Vagina (tissue), 2 donors: ENCODE results near the gene PPM1G. TPM values are rescaled to one million over a fixed set of nuclear protein-coding genes. Genes with fewer than 3 reads are reported as not detected.
"Not testable (repeated sequence)": the region's sequence is repeated elsewhere in the genome, so short reads cannot be mapped to it uniquely, and the experiment has no call there.

ENCODE experiments used
- DNase-seq, 2 donors: peaks; one replicate each; pipeline ENCODE4 v3.0.0-alpha.2; 2017; ENCODE audit errors: extremely low spot score in 2 of 2
- H3K27ac ChIP-seq: fragments of 200-600 bp; sonication (generic); one replicate; pipeline ENCODE4 v1.5.1; 2019
- H3K27me3 ChIP-seq: fragments of 200-600 bp; sonication (generic); one replicate; pipeline ENCODE4 v1.5.1; 2019
- H3K36me3 ChIP-seq, 2 donors: fragments of 200-600 bp; sonication (generic); one replicate each; pipeline ENCODE4 v1.5.1; 2017 to 2019
- H3K4me1 ChIP-seq: fragments of 200-600 bp; sonication (generic); one replicate; pipeline ENCODE4 v1.5.1; 2019
- H3K4me3 ChIP-seq, 2 donors: fragments of 200-600 bp; sonication (generic); 1 replicate in 1 of 2; 2 replicates in 1 of 2; pipeline ENCODE4 v1.5.1; 2016 to 2019
- H3K9me3 ChIP-seq: fragments of 200-600 bp; sonication (generic); one replicate; pipeline ENCODE4 v1.5.1; 2019
- CTCF ChIP-seq, 3 experiments: fragments of 450-650 bp in 2 of 3; fragments of 200-600 bp in 1 of 3; sonication (generic) in 1 of 3; IDR thresholded peaks; one replicate each; pipeline ENCODE4 v1.5.1; 2017 to 2019; ENCODE audit warnings: antibody characterized with exemption in 3 of 3, mild to moderate bottlenecking in 2 of 3, moderate library complexity in 2 of 3
- POLR2A ChIP-seq, 2 donors: fragments of 450-650 bp; IDR thresholded peaks; one replicate each; pipeline ENCODE4 v1.6.1; 2017; ENCODE audit warnings: antibody characterized with exemption in 2 of 2, mild to moderate bottlenecking in 2 of 2, moderate library complexity in 2 of 2
- POLR2AphosphoS5 ChIP-seq, 2 donors: sonication (generic); formaldehyde crosslinking; IDR thresholded peaks; one replicate each; pipeline ENCODE4 v1.9.0; 2017; ENCODE audit warnings: antibody characterized with exemption in 2 of 2, mild to moderate bottlenecking in 2 of 2, low read depth in 1 of 2; ENCODE audit not compliant: insufficient read depth in 1 of 2
- intact Hi-C: fragments of 100-400 bp; cut with DNase I; formaldehyde crosslinking; loops from one replicate; pipeline ENCODE4 v1.15.1; 2023
- total RNA-seq: library from RNA; depleted of rRNA; stranded (reverse); fragments of >200 nt; gene quantifications from one replicate; pipeline ENCODE4 v1.2.3, GENCODE V29; 2016

Gene PPM1G
- total RNA-seq, 1 donor from 2014 or later, result 45.4 TPM

- peaks cover 0 to 6% of the 10 kb centered on the region in 2 donors for H3K36me3 ChIP-seq
- H3K4me1 ChIP-seq, result peaks cover 39% of the 10 kb centered on the region
- H3K9me3 ChIP-seq, result no peaks in the 10 kb centered on the region
- no peak for TF ChIP-seq CTCF (IDR thresholded peaks at IDR 0.05)
- peak; percentile 79 to 99 for TF ChIP-seq POLR2AphosphoS5 (IDR thresholded peaks at IDR 0.05; ENCODE audit: insufficient read depth in 1 of 2, low read depth in 1 of 2)
- peak in 1 of 2 donors; percentile 84 for TF ChIP-seq POLR2A (IDR thresholded peaks at IDR 0.05)
- intact Hi-C loops, result no loop called here
- DNase-seq, result peak in 1 of 2 donors; percentile 94
- H3K27ac ChIP-seq, result peak within 1 kb of the TSS; percentile 99
- H3K27me3 ChIP-seq, result no peaks in the 10 kb centered on the region
- H3K4me3 ChIP-seq, result peak within 1 kb of the TSS; percentile 94 to 99
Observed at GRCh38 chr2:27428213-27428977, 19.0 kb upstream of the PPM1G start, which contains the start of gene NRBP1. Gene NRBP1, plus strand, starts transcription at chr2:27428631. Its CDS starts 4,643 bp downstream, at chr2:27433274.

- intact Hi-C loops, result no loop called here
- Histone ChIP-seq H3K27ac (peak overlapping the region; percentile 99), H3K9me3 (no peaks in the 10 kb centered on the region), H3K4me1 (peaks cover 39% of the 10 kb centered on the region), H3K36me3 (peaks cover 0 to under 1% of the 10 kb centered on the region in 2 donors), H3K27me3 (no peaks in the 10 kb centered on the region), H3K4me3 (peak overlapping the region; percentile 94 to 99)
- DNase-seq, result no peak
- TF ChIP-seq POLR2AphosphoS5 (IDR thresholded peaks at IDR 0.05; ENCODE audit: insufficient read depth in 1 of 2, low read depth in 1 of 2), result no peak
- no peak for TF ChIP-seq CTCF (IDR thresholded peaks at IDR 0.05)
- TF ChIP-seq POLR2A (IDR thresholded peaks at IDR 0.05), result no peak
Observed at GRCh38 chr2:27427863-27428212, 18.4 kb upstream of the PPM1G start.

GRCh38 chr2:27425039-27425438, 15.6 kb upstream of the PPM1G start:
- intact Hi-C loops, H3K36me3 ChIP-seq, DNase-seq, H3K27me3 ChIP-seq, H3K4me3 ChIP-seq, H3K27ac ChIP-seq, H3K9me3 ChIP-seq: not testable (repeated sequence)
- peaks cover 16% of the 10 kb centered on the region for H3K4me1 ChIP-seq

- peaks cover 6% of the 10 kb centered on the region for H3K4me1 ChIP-seq
- H3K4me3 ChIP-seq, result no peak overlapping the region
- no peaks in the 10 kb centered on the region for H3K9me3 ChIP-seq
- TF ChIP-seq CTCF (IDR thresholded peaks at IDR 0.05) (no peak), POLR2AphosphoS5 (IDR thresholded peaks at IDR 0.05; ENCODE audit: insufficient read depth in 1 of 2, low read depth in 1 of 2) (no peak), POLR2A (IDR thresholded peaks at IDR 0.05) (no peak)
- no peak overlapping the region for H3K27ac ChIP-seq
- DNase-seq, result no peak
- intact Hi-C loops, result no loop called here
- H3K36me3 ChIP-seq, result no peaks in the 10 kb centered on the region
- no peaks in the 10 kb centered on the region for H3K27me3 ChIP-seq
Observed at GRCh38 chr2:27422958-27423357, 13.6 kb upstream of the PPM1G start.

GRCh38 chr2:27421660-27422250, 12.4 kb upstream of the PPM1G start:
- Histone ChIP-seq H3K4me3 (no peak overlapping the region), H3K36me3 (no peaks in the 10 kb centered on the region), H3K9me3 (no peaks in the 10 kb centered on the region), H3K4me1 (no peaks in the 10 kb centered on the region), H3K27me3 (no peaks in the 10 kb centered on the region), H3K27ac (no peak overlapping the region)
- no peak for DNase-seq
- intact Hi-C loops, result no loop called here
- TF ChIP-seq CTCF (IDR thresholded peaks at IDR 0.05) (no peak), POLR2A (IDR thresholded peaks at IDR 0.05) (no peak)
